IPS DF 19.7 (cell line): ENCODE measurements around the gene CDKL1.
"Not testable (repeated sequence)": the region's sequence is repeated elsewhere in the genome, so short reads cannot be mapped to it uniquely, and the experiment has no call there.

Experiments used
- DNase-seq: peaks from one replicate; pipeline ENCODE4 v3.0.0-alpha.2; 2013; ENCODE audit warnings: low read depth, low spot score

Gene CDKL1

DNA sequence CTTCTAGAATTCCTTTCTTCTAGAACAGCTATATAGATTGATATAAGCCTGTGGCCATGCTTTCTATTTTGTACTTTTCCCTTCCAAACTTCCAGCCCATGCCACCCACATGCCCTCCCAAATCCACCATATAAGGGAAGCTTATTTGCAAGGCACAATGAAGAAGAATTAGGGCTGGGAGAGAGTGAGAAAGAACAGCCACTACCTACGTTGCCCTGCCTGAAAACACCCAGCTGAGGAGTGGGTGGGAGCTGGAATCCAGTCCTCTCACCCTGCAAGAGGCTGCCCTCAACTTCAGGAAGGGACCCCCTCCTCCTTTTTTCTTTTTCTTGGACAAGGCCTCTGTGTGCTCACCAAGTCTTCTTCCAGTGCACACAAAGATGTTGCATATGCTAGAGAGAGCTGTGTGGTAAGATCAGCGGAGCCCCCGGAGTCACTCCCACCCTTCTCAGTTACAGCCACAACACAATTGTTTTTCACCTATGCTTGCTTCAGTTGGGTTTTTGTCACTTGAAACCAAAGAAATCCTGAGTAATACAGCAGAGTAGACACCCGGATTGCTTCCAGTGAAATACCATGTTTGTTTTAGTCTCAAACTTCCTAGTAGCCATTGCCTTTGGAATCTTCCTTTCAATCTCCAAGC lies 38.8 kb downstream of the CDKL1 start:
- DNase-seq = no peak

DNA sequence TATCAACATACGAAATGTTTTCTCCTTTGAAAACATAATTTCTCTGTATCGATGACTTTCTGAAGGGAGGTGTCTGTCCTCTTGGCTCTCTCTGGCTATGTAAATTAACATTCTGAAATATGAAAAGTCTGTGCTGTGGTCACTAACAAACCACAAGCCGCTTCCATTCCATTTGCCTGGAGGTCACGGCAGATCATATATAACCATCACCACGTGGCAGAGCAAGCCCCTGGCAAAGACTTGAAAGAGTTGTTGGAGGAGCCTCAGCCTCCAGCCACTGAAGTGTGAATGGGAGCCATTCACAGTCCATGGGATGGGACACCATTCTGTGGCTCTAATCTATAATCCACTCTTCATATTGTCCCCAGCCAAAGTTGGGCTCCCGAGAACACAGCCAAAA lies 39.6 kb downstream of the CDKL1 start:
- no peak for DNase-seq

- not testable (repeated sequence) for DNase-seq
These were observed 40.4 kb downstream of the CDKL1 start for GRCh38 chr14:50356283-50356682.

DNA sequence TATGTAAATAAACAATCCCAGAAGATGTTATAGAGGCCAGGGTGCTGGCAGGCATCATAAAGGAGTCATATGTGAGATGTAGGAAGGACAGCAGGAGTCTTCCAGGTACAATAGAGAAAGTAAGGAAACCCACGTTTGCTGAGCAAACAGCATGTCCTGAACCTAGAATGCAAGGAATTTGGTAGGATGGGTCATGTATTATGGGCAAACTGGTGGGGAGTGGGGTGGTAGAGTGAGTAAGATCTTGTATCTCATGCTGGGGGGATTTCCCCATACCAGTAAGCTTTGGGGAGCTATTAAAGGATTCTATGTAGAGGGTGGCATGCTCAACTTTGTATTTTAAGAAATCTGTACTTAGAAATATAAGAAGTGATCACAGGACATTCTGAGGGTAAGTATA lies 41.0 kb downstream of the CDKL1 start:
- DNase-seq = no peak

GRCh38 chr14:50354527-50354926 lies 42.2 kb downstream of the CDKL1 start:
- DNase-seq = no peak

- DNase-seq = no peak
These were observed 43.6 kb downstream of the CDKL1 start for GRCh38 chr14:50353126-50353525.

DNA sequence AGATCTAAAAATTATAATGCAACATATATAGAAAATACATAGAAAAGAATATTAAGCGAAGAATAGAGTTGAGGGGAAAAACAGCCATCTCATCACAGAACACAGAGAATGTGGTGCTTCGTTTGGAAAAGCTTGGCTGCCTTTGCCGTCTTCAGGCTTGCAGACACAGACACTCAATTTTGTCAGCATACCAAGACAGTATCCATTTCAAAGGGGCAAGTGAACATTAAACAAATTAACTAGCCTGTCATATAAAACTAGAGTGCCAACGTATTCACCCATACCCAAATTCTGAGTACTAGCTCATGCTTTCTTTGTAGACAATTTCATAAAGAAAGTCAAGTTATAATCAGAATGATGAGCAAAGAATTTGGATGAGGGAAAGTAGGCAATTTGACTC lies 44.1 kb downstream of the CDKL1 start:
- no peak for DNase-seq

- DNase-seq = no peak
These were observed 45.7 kb downstream of the CDKL1 start for GRCh38 chr14:50350975-50351374.

- DNase-seq = no peak
These were observed 47.7 kb downstream of the CDKL1 start for GRCh38 chr14:50348933-50349332.

GRCh38 chr14:50347521-50347920 lies 49.2 kb downstream of the CDKL1 start:
- no peak for DNase-seq

DNA sequence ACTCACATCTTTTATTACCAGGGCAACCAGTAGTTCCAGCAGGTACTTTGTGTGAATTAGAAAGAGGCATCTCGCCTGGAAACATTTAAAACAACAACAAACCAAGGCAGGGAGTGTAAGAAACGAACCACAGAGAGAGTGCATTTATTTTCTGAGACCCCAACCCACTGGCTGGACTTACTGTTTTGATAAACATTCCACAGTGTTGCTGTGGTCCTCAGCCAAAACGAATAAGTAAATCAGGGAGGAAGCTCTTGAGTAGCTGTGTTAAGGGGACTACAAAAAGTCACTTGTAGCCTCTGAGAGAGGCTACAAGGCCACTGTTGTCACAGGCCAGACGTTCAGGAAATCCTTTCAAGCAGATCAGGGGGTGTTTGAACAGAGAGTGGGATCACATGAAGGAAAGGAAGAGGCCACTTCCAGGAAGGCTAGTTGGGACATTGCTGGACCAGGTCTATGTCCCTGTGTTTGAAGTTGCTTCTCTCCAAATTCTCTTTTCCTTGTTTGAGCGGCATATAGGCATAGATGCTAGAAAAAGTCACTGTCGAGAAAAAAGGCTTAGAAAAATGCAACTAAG lies 50.7 kb downstream of the CDKL1 start:
- no peak for DNase-seq

DNA sequence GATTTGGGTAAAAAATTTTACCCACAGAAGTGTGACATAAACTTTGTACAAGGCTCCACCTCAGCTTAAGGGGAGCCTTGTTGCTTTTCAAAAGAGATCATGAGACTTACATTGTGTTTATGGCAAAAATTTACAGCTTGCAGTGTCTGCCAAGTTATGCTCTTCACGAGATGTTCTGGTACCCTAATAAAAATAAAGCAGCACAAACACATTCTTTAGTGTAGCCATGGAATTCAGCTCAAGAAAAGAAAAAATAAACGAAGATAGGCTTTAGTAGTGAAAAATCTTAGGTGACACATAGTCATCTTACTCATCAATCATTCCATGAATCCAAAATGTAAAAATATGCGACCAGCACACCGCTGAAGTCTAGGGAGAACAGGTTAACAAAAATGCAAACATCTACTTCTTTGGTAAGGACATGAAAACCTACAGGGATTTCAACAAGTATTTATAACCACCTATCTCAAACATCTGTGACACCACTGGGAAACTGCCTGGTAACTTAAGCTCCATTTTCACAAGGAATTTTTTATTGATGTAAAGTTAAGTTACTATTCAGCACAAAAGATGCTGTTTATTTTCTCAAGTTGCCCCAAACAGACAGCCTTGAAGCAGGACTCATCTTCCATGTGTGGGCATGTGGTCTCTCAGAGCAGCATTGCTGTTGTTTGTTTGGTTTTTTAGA lies 51.7 kb downstream of the CDKL1 start:
- no peak for DNase-seq

- DNase-seq = no peak
These were observed 52.4 kb downstream of the CDKL1 start for GRCh38 chr14:50344116-50344775.

GRCh38 chr14:50343434-50343833 lies 53.2 kb downstream of the CDKL1 start:
- DNase-seq = no peak

DNA sequence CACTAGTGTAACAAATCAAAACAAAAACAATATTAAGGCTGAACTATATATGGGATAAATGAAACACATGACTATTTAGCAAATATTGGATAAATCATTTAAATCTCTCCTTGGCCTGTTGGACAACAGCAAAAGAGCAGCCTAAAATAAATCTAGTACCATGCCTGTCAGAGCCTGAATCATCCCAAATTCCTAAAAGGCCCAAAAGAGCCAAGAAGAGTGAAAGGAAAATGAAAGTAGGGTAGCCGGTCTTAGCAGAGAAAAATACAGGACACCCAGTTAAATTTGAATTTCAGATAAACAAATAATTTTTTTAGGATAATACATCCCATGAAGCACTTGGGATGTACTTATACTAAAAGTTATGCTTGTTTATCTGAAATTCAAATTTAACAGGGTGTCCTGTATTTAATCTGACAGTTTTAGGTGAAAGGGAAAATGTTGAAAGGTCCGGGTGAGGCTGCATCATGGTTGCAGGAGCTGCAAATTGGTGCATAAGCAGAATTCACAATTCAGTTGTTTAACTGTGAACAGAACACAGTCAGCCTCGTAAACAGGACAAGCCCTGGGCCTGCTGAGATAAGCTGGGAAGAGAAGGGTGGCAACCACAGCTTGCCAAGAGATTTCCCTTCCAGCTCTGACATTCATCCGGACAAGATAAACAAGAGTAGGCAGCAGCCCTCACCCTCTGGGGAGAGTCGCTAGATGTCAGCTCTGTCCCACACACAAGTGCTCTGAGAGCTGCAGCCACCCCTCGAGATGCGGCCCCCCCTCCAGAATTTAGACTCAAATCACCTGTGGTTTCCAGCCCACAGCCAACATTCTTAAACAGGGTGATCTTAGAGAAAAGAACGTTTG lies 54.2 kb downstream of the CDKL1 start:
- no peak for DNase-seq

GRCh38 chr14:50340963-50341362 lies 55.7 kb downstream of the CDKL1 start:
- no peak for DNase-seq

GRCh38 chr14:50340045-50340444 lies 56.6 kb downstream of the CDKL1 start:
- no peak for DNase-seq

GRCh38 chr14:50339178-50339804 lies 57.4 kb downstream of the CDKL1 start:
- DNase-seq = no peak

DNA sequence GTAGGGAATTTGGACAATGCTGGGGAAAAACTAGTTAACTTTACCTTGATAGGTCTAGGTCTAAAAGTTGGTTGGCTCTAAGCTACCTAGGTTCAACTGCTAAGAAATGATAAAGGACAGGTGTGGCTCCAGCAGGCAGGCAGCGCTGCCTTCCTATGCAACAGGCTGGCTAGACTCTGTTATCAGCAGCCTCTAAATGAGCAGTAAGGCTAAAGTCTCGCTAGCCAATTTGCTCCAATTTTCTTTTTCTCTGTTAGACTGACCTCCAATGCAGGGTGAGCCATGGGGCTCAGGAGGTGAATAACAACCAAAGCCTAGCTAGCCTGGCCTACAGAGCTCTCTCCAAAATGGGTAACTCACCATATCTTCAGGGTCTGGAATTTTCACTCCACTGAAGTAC lies 58.1 kb downstream of the CDKL1 start:
- DNase-seq = no peak

DNA sequence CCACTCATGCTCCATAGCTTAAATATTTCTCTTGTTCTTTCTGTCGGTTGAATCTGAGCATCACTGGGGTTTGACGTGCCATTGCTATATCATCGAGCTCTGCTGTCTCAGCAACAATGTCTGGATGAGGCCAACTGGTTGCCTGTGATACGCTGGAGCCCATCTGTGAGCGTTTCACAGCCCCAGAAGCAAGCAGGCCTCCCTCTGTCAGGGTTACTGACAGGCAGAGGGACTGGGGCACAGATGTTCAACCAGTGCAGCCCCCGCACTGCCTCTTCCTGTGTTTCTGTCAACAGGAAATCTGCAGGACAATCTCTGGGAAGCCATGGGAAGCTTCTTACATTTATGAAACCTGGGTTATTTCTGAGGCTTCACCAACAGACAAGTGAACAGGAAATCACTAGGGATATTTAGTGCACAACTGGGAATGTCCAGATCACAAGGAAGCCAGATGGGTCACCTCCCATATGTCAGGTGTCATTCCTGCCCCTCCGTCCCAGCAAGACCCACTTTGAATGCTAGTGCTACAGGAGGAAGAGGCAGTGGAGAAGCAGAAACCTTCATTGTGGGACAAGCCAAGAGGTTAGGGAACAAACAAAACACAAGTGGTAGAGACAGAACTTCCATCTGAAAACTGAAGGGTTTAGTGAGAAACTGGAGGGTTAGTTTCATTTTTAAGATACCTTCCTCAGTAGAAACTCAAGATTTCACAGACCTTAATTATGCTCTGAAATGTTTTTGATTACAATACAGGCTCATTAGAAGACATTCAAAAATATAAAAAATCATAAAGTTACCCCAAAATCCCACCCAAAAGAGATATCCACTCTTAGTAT lies 60.5 kb downstream of the CDKL1 start:
- DNase-seq = no peak
